ENCODE data around the gene RNF220. TPM values are rescaled to one million over a fixed set of nuclear protein-coding genes. Genes with fewer than 3 reads are reported as not detected.

RNF220 gene
- total and polyA plus RNA-seq, 11 donors, result 54.2 to 108 (median 62.4) TPM

DNA sequence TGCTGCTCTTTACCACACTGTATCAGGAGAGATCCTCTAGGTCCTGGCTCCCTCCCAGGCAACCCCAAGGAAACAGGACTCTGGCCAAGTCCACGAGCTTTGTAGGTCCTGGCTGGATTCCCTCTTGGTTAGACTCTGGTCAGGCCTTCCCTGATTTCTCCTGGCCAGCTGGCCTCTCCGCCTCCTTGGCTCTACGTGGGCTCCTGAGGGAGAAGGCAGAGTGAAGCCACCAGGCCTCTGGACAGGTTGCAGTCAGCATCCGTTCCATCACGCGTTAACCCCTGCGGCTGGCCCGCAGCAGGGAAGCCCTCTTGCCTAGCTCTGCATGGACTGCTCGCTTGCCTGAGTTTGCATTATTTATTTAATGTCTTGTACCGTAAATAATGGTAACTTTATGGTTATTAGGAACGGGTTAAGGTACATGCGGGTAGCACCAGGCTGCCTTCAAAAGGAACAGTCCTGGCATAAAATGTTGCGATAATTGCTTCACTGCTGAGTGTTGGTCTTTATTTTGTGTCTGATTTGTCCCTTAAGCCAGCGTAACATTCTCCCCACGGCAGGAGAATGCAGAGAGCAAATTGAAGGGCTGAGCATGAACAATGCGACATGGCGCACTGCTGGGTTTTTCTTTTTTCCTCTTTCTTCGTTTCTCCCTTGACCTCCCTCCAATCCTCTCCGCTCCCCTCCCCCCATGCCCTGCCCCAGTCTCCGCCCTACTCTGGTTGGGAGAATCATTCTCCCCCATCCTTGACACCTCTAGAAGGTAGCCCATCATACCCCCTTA is 100.3 kb downstream of the RNF220 start:
- WGBS, 4 donors, result 75 to 83% (median 78%) methylated on average over 18 to 20 of the region's 20 CpGs
- Histone ChIP-seq H3K4me3 (no peak overlapping the region), H3K9me3 (no peaks in the 10 kb centered on the region), H3K27me3 (peaks cover 0 to 8% (median 0%) of the 10 kb centered on the region in 9 donors), H3K27ac (no peak overlapping the region), H3K4me1 (peaks cover 0 to 16% (median 5%) of the 10 kb centered on the region in 12 donors), H3K36me3 (no peaks in the 10 kb centered on the region)
- ATAC-seq (peak in 1 of 4 donors; percentile 41), DNase-seq (peak in 2 of 5 donors; percentile 61 to 64)
- intact Hi-C loops (cut with DNase I), result loop anchor here in 3 of 10 donors (10.0 kb wide), 2 partner anchors 89 to 291 kb away; partner anchors contain the start of gene DMAP1 (in 2 of the 3)
- no peak for TF ChIP-seq POLR2A (IDR thresholded peaks at IDR 0.05)
- TF ChIP-seq, protein P1, sequence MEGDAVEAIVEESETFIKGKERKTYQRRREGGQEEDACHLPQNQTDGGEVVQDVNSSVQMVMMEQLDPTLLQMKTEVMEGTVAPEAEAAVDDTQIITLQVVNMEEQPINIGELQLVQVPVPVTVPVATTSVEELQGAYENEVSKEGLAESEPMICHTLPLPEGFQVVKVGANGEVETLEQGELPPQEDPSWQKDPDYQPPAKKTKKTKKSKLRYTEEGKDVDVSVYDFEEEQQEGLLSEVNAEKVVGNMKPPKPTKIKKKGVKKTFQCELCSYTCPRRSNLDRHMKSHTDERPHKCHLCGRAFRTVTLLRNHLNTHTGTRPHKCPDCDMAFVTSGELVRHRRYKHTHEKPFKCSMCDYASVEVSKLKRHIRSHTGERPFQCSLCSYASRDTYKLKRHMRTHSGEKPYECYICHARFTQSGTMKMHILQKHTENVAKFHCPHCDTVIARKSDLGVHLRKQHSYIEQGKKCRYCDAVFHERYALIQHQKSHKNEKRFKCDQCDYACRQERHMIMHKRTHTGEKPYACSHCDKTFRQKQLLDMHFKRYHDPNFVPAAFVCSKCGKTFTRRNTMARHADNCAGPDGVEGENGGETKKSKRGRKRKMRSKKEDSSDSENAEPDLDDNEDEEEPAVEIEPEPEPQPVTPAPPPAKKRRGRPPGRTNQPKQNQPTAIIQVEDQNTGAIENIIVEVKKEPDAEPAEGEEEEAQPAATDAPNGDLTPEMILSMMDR (IDR thresholded peaks at IDR 0.05), result no peak

DNA sequence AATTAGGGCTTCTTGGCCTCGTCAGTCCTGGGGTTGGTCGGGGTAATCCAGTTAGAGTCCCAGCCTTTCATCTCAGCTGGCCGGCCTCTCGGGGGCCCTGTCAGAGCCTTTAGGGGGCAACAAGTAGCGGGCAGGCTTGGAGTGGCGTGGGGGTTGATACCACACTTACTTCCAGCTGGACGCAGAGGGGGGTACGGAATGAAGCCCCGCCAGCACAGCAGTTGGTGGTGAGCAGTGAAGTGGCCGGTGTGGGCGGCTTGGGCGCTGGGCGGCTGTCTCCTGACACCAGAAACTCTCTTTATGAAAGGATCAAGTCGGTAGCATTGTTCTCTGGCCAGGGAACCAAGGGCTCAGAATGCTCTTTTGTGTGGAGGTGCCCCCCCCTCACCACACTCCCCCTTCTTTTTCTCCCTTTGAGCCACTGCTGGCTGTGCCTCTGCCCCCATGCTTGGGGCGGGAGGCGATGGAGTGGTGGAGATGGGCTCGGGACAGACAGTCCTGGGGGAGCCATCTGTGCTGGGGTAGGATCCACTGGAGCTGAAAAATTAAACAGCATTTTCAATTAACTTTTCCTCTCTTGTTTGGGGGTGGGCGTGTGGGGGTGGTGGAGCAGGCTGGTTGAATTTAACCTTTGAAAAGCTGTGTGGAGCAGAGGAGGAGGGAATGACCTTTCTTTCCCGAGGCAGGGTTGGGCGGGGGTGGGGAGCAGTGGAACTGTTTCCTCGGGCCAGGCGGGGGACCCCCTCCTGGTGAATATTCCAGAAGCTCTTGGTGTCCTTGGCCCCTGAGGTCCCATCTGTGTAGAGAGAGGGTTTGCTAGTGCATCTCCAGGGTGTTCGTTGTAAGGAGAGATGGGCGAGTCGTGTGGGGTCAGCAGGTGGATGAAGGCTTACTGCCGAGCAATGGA is 102.7 kb downstream of the RNF220 start:
- WGBS, 4 donors, result 69 to 80% (median 73%) methylated on average over 24 to 26 of the region's 26 CpGs
- peaks cover 0 to 8% (median 0%) of the 10 kb centered on the region in 9 donors for H3K27me3 ChIP-seq
- no peak overlapping the region for H3K27ac ChIP-seq
- ATAC-seq (no peak), DNase-seq (no peak)
- H3K36me3 ChIP-seq, result no peaks in the 10 kb centered on the region
- intact Hi-C loops (cut with DNase I), result loop anchor here in 3 of 10 donors (10.0 kb wide), 2 partner anchors 87 to 293 kb away; partner anchors contain the start of gene DMAP1 (in 2 of the 3)
- no peak for TF ChIP-seq POLR2A (IDR thresholded peaks at IDR 0.05)
- H3K4me1 ChIP-seq, result no peaks in the 10 kb centered on the region
- no peaks in the 10 kb centered on the region for H3K9me3 ChIP-seq
- no peak overlapping the region for H3K4me3 ChIP-seq

DNA sequence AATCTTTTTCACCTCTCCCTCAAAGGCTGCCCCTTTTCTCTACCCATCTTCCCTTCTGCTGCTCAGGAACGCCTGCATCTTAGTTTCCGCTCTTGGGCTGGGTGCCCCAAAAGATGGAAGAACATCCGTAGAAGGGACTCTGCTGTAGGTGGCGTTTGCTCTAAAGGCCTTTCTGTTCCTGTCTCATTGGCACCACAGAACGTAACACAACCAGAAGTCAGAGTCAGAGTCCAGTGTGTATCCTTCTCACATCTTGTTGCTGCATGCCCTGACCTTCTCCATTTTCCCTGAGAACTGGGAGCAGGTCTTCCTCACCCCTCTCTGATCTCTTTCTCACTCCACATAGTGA is 103.3 kb downstream of the RNF220 start:
- Histone ChIP-seq H3K4me3 (no peak overlapping the region), H3K36me3 (no peaks in the 10 kb centered on the region), H3K27me3 (peaks cover 0 to 8% (median 0%) of the 10 kb centered on the region in 9 donors), H3K9me3 (no peaks in the 10 kb centered on the region), H3K27ac (no peak overlapping the region), H3K4me1 (no peaks in the 10 kb centered on the region)
- no peak for ATAC-seq
- intact Hi-C loops (cut with DNase I), result loop anchor here in 3 of 10 donors (10.0 kb wide), 2 partner anchors 86 to 294 kb away; partner anchors contain the start of gene DMAP1 (in 2 of the 3)
- DNase-seq, result no peak
- 92 to 97% (median 94%) methylated on average over 5 of the region's 5 CpGs for WGBS, 4 donors
- TF ChIP-seq, protein P1 (IDR thresholded peaks at IDR 0.05), result no peak
- TF ChIP-seq POLR2A (IDR thresholded peaks at IDR 0.05), result no peak

DNA sequence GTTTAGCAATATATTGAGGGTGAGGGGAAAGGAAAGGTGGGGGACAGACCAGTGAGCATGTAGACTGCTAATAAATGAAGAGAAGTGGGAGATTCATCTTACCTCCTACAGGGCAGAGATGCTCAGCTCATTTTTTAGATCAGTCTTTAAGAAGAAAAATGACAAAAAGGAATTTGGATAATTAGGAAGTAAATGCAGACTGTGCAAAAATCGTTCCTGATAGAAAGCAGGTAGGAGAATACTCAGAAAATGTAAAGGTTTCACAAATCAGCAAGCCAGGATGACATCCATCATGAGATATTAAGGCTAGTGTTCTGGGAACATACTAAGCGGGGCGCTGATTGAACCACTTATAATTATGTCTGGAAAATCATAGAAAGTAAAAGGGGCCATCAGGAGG is 106.3 kb downstream of the RNF220 start:
- no peaks in the 10 kb centered on the region for H3K36me3 ChIP-seq
- TF ChIP-seq, protein P1 (IDR thresholded peaks at IDR 0.05), result no peak
- peaks cover 0 to 18% (median 0%) of the 10 kb centered on the region in 9 donors for H3K27me3 ChIP-seq
- no peak for DNase-seq
- 85 to 88% (median 86%) methylated on average over 3 of the region's 3 CpGs for WGBS, 4 donors
- no peaks in the 10 kb centered on the region for H3K4me1 ChIP-seq
- intact Hi-C loops (cut with DNase I), result no loop called here
- ATAC-seq, result no peak
- no peak overlapping the region for H3K4me3 ChIP-seq
- no peaks in the 10 kb centered on the region for H3K9me3 ChIP-seq
- H3K27ac ChIP-seq, result no peak overlapping the region

All from heart left ventricle (tissue), 16 donors.